ENCODE data around the gene TOMM20. TPM values are rescaled to one million over a fixed set of nuclear protein-coding genes. Genes with fewer than 3 reads are reported as not detected.
A peak's percentile ranks its signal among the peaks of the same experiment; 100 is the strongest.

TOMM20 gene
- total and polyA plus RNA-seq, 9 of the 15 experiments (the other 6 are each of a cell fraction or from before 2014, with no cell fraction given): 70.6 to 334 (median 159) TPM

- no peak for TF ChIP-seq SIRT6 (IDR thresholded peaks at IDR 0.05; ENCODE audit: low read depth, low read length)
- TF ChIP-seq ZBTB49 (CRISPR knock-in tag; IDR thresholded peaks at IDR 0.05; ENCODE audit: borderline replicate concordance): no peak
- no peak for TF ChIP-seq PYGO2 (tag; IDR thresholded peaks at IDR 0.05)
- 0 out of 2 replicates have a peak, but pooled peaks have one; percentile 21 for TF ChIP-seq HDAC2 (IDR thresholded peaks at IDR 0.05)
- no peak for TF ChIP-seq BRD4 (IDR thresholded peaks at IDR 0.05)
- no peak for TF ChIP-seq ZNF124 (CRISPR knock-in tag; IDR thresholded peaks at IDR 0.05)
- TF ChIP-seq ZNF146 (CRISPR knock-in tag; IDR thresholded peaks at IDR 0.05; ENCODE audit: unreplicated experiment): no peak
- no peak for TF ChIP-seq CBX2 (IDR thresholded peaks at IDR 0.05; ENCODE audit: insufficient read depth, low read length, poor library complexity, severe bottlenecking)
- TF ChIP-seq TAL1 (IDR thresholded peaks at IDR 0.05): 0 out of 2 replicates have a peak, but pooled peaks have one; percentile 2
- TF ChIP-seq MXI1 (IDR thresholded peaks at IDR 0.05; ENCODE audit: low read depth, low read length): no peak
- peak in 1 of 2 experiments; percentile 41 for TF ChIP-seq E2F6 (IDR thresholded peaks at IDR 0.05; ENCODE audit: borderline replicate concordance in 1 of 2, extremely low read depth in 1 of 2, insufficient read depth in 1 of 2, insufficient read length in 1 of 2, low read depth in 1 of 2, low read length in 1 of 2, poor library complexity in 1 of 2, severe bottlenecking in 1 of 2)
- TF ChIP-seq ZNF76 (CRISPR knock-in tag; IDR thresholded peaks at IDR 0.05; ENCODE audit: borderline replicate concordance): no peak
- TF ChIP-seq PTTG1 (tag; IDR thresholded peaks at IDR 0.05; ENCODE audit: low read depth): no peak
- TF ChIP-seq SRSF1 (IDR thresholded peaks at IDR 0.05; ENCODE audit: low read depth, low read length): no peak
- no peak for TF ChIP-seq CREB3 (tag; conservative IDR thresholded peaks at IDR 0.05; ENCODE audit: low read depth)
- TF ChIP-seq ZNF347 (CRISPR knock-in tag; IDR thresholded peaks at IDR 0.05; ENCODE audit: low read depth): peak; percentile 51; the same call in 1 of the 2 replicates
- TF ChIP-seq, protein P1, sequence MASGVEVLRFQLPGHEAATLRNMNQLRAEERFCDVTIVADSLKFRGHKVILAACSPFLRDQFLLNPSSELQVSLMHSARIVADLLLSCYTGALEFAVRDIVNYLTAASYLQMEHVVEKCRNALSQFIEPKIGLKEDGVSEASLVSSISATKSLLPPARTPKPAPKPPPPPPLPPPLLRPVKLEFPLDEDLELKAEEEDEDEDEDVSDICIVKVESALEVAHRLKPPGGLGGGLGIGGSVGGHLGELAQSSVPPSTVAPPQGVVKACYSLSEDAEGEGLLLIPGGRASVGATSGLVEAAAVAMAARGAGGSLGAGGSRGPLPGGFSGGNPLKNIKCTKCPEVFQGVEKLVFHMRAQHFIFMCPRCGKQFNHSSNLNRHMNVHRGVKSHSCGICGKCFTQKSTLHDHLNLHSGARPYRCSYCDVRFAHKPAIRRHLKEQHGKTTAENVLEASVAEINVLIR (CRISPR knock-in tag; IDR thresholded peaks at IDR 0.05): no peak
- no peak for TF ChIP-seq HDAC1 (IDR thresholded peaks at IDR 0.05)
- TF ChIP-seq, protein P2, sequence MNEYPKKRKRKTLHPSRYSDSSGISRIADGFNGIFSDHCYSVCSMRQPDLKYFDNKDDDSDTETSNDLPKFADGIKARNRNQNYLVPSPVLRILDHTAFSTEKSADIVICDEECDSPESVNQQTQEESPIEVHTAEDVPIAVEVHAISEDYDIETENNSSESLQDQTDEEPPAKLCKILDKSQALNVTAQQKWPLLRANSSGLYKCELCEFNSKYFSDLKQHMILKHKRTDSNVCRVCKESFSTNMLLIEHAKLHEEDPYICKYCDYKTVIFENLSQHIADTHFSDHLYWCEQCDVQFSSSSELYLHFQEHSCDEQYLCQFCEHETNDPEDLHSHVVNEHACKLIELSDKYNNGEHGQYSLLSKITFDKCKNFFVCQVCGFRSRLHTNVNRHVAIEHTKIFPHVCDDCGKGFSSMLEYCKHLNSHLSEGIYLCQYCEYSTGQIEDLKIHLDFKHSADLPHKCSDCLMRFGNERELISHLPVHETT (CRISPR knock-in tag; conservative IDR thresholded peaks at IDR 0.05 in 1 of 2, IDR thresholded peaks at IDR 0.05 in 1 of 2): no peak
Measured at GRCh38 chr1:235093696-235094592, 34.7 kb downstream of the TOMM20 start (continued).
